ENCODE data around the gene RBM8A.

GRCh38 chr1:145967288-145967687, 40.0 kb upstream of the RBM8A start:
- TF ChIP-seq CTCF (IDR thresholded peaks at IDR 0.05), result no peak
- no peak for TF ChIP-seq POLR2A (IDR thresholded peaks at IDR 0.05)

All from uterus (tissue), 2 donors.